NCI-H187 treated with DMSO at 0.1 percent for 48 hours (cell line): ENCODE data around the gene HLA-DMB.
"Not testable (repeated sequence)": the region's sequence is repeated elsewhere in the genome, so short reads cannot be mapped to it uniquely, and the experiment has no call there.

Source experiments
- DNase-seq: peaks from one replicate; lab custom pipeline; 2025; lab: John Stamatoyannopoulos, UW

HLA-DMB gene

GRCh38 chr6:32950010-32950409 lies 9.2 kb upstream of the HLA-DMB start:
- DNase-seq: no peak

GRCh38 chr6:32949113-32949512 lies 8.3 kb upstream of the HLA-DMB start:
- no peak for DNase-seq

- no peak for DNase-seq
These were observed 7.0 kb upstream of the HLA-DMB start for GRCh38 chr6:32947552-32948465.

- no peak for DNase-seq
These were observed 6.1 kb upstream of the HLA-DMB start for GRCh38 chr6:32946893-32947292.

GRCh38 chr6:32945953-32946352 lies 5.1 kb upstream of the HLA-DMB start:
- no peak for DNase-seq

GRCh38 chr6:32945108-32945760 lies 4.4 kb upstream of the HLA-DMB start:
- no peak for DNase-seq

GRCh38 chr6:32943864-32944649 lies 3.2 kb upstream of the HLA-DMB start:
- no peak for DNase-seq

GRCh38 chr6:32942555-32943123 lies 1.8 kb upstream of the HLA-DMB start:
- DNase-seq: not testable (repeated sequence)

GRCh38 chr6:32941214-32941768 lies 463 bp upstream of the HLA-DMB start:
- no peak for DNase-seq

GRCh38 chr6:32938494-32938893 lies 2.3 kb downstream of the HLA-DMB start:
- DNase-seq: no peak

- DNase-seq: no peak
These were observed 3.6 kb downstream of the HLA-DMB start for GRCh38 chr6:32937230-32937633.

- DNase-seq: no peak
These were observed 4.3 kb downstream of the HLA-DMB start for GRCh38 chr6:32936239-32937152.

GRCh38 chr6:32935551-32936238 lies 5.1 kb downstream of the HLA-DMB start:
- no peak for DNase-seq

- DNase-seq: no peak
These were observed 7.2 kb downstream of the HLA-DMB start for GRCh38 chr6:32933661-32934085.

GRCh38 chr6:32932132-32932868 lies 8.5 kb downstream of the HLA-DMB start:
- no peak for DNase-seq

- no peak for DNase-seq
These were observed 9.6 kb downstream of the HLA-DMB start for GRCh38 chr6:32931211-32931610.

- DNase-seq: no peak
These were observed 18.7 kb downstream of the HLA-DMB start for GRCh38 chr6:32922083-32922482.

- DNase-seq: no peak
These were observed 20.1 kb downstream of the HLA-DMB start for GRCh38 chr6:32920715-32921114.

GRCh38 chr6:32912951-32913350 lies 27.9 kb downstream of the HLA-DMB start:
- DNase-seq: no peak
